HUES64 (cell line): ENCODE results near the gene KCNK10.

ENCODE experiments used
- H3K27ac ChIP-seq: 2 replicates; pipeline ENCODE4 v1.7.0; 2013; ENCODE audit warnings: low read depth, low read length, inconsistent platforms
- H3K27me3 ChIP-seq: 2 replicates; pipeline ENCODE4 v1.6.1; 2013; ENCODE audit warnings: mild to moderate bottlenecking, low read length; ENCODE audit not compliant: insufficient read depth
- H3K36me3 ChIP-seq: 2 replicates; pipeline ENCODE4 v1.6.1; 2013; ENCODE audit warnings: mild to moderate bottlenecking, low read length; ENCODE audit not compliant: insufficient read depth
- H3K4me1 ChIP-seq: 2 replicates; pipeline ENCODE4 v1.6.1; 2013; ENCODE audit warnings: mild to moderate bottlenecking, low read length, moderate library complexity; ENCODE audit not compliant: insufficient read depth
- H3K4me3 ChIP-seq: 2 replicates; pipeline ENCODE4 v1.5.1; 2013; ENCODE audit warnings: mild to moderate bottlenecking, low read length, moderate library complexity
- H3K9ac ChIP-seq: 2 replicates; pipeline ENCODE4 v1.6.1; 2013; ENCODE audit warnings: mild to moderate bottlenecking, low read depth, low read length
- H3K9me3 ChIP-seq: 2 replicates; pipeline ENCODE4 v1.6.1; 2013; ENCODE audit warnings: low read depth, low read length; ENCODE audit not compliant: insufficient read depth
- WGBS: fragments of 150-250, 120-280 bp; methylation state at CpG from one replicate; pipeline ENCODE4 v1.1.7; 2013; ENCODE audit warnings: missing lambda C conversion rate; 5-methylcytosine and 5-hydroxymethylcytosine counted together

The KCNK10 gene

GRCh38 chr14:88297306-88297705 lies 25.8 kb downstream of the KCNK10 start:
- no peaks in the 10 kb centered on the region for H3K27me3 ChIP-seq
- H3K36me3 ChIP-seq: no peaks in the 10 kb centered on the region
- H3K4me1 ChIP-seq: no peaks in the 10 kb centered on the region
- WGBS: 86% methylated on average over 5 of the region's 5 CpGs
- no peak overlapping the region for H3K9ac ChIP-seq
- no peak overlapping the region for H3K27ac ChIP-seq
- H3K9me3 ChIP-seq: no peaks in the 10 kb centered on the region
- no peak overlapping the region for H3K4me3 ChIP-seq

- H3K9ac ChIP-seq: no peak overlapping the region
- no peaks in the 10 kb centered on the region for H3K9me3 ChIP-seq
- no peaks in the 10 kb centered on the region for H3K27me3 ChIP-seq
- H3K36me3 ChIP-seq: no peaks in the 10 kb centered on the region
- H3K27ac ChIP-seq: no peak overlapping the region
- no peaks in the 10 kb centered on the region for H3K4me1 ChIP-seq
- no peak overlapping the region for H3K4me3 ChIP-seq
- WGBS: 92% methylated on average over 3 of the region's 4 CpGs
Measured at GRCh38 chr14:88296351-88296750, 26.7 kb downstream of the KCNK10 start.

- no peaks in the 10 kb centered on the region for H3K27me3 ChIP-seq
- H3K36me3 ChIP-seq: no peaks in the 10 kb centered on the region
- WGBS: 94% methylated on average over 3 of the region's 3 CpGs
- no peak overlapping the region for H3K4me3 ChIP-seq
- no peaks in the 10 kb centered on the region for H3K4me1 ChIP-seq
- H3K27ac ChIP-seq: no peak overlapping the region
- no peak overlapping the region for H3K9ac ChIP-seq
- H3K9me3 ChIP-seq: no peaks in the 10 kb centered on the region
Measured at GRCh38 chr14:88289996-88290395, 33.1 kb downstream of the KCNK10 start.

GRCh38 chr14:88289234-88289633 lies 33.8 kb downstream of the KCNK10 start:
- H3K9ac ChIP-seq: no peak overlapping the region
- no peaks in the 10 kb centered on the region for H3K36me3 ChIP-seq
- H3K4me1 ChIP-seq: no peaks in the 10 kb centered on the region
- H3K27ac ChIP-seq: no peak overlapping the region
- H3K9me3 ChIP-seq: no peaks in the 10 kb centered on the region
- H3K4me3 ChIP-seq: no peak overlapping the region
- H3K27me3 ChIP-seq: no peaks in the 10 kb centered on the region

GRCh38 chr14:88286309-88286708 lies 36.8 kb downstream of the KCNK10 start:
- no peaks in the 10 kb centered on the region for H3K36me3 ChIP-seq
- H3K4me1 ChIP-seq: no peaks in the 10 kb centered on the region
- no peak overlapping the region for H3K4me3 ChIP-seq
- no peaks in the 10 kb centered on the region for H3K9me3 ChIP-seq
- WGBS: 75% methylated on average over 1 of the region's 1 CpG
- H3K27me3 ChIP-seq: no peaks in the 10 kb centered on the region
- H3K27ac ChIP-seq: no peak overlapping the region
- no peak overlapping the region for H3K9ac ChIP-seq

GRCh38 chr14:88281447-88281846 lies 41.6 kb downstream of the KCNK10 start:
- H3K27me3 ChIP-seq: no peaks in the 10 kb centered on the region
- H3K9me3 ChIP-seq: no peaks in the 10 kb centered on the region
- no peaks in the 10 kb centered on the region for H3K4me1 ChIP-seq
- no peak overlapping the region for H3K27ac ChIP-seq
- H3K4me3 ChIP-seq: no peak overlapping the region
- no peaks in the 10 kb centered on the region for H3K36me3 ChIP-seq
- 94% methylated on average over 3 of the region's 3 CpGs for WGBS
- H3K9ac ChIP-seq: no peak overlapping the region

- Histone ChIP-seq H3K27ac (no peak overlapping the region), H3K4me3 (no peak overlapping the region), H3K9ac (no peak overlapping the region), H3K36me3 (no peaks in the 10 kb centered on the region), H3K4me1 (no peaks in the 10 kb centered on the region), H3K9me3 (no peaks in the 10 kb centered on the region), H3K27me3 (no peaks in the 10 kb centered on the region)
- WGBS: 93% methylated on average over 1 of the region's 3 CpGs
Measured at GRCh38 chr14:88276923-88277596, 46.0 kb downstream of the KCNK10 start.

GRCh38 chr14:88272390-88273269 lies 50.4 kb downstream of the KCNK10 start:
- H3K9me3 ChIP-seq: no peaks in the 10 kb centered on the region
- H3K36me3 ChIP-seq: no peaks in the 10 kb centered on the region
- 89% methylated on average over 10 of the region's 10 CpGs for WGBS
- H3K4me3 ChIP-seq: no peak overlapping the region
- no peaks in the 10 kb centered on the region for H3K27me3 ChIP-seq
- H3K4me1 ChIP-seq: peaks cover 5% of the 10 kb centered on the region; the same call in 1 of the 2 replicates
- no peak overlapping the region for H3K27ac ChIP-seq
- no peak overlapping the region for H3K9ac ChIP-seq

GRCh38 chr14:88271205-88271604 lies 51.9 kb downstream of the KCNK10 start:
- Histone ChIP-seq H3K4me1 (peaks cover 5% of the 10 kb centered on the region; the same call in 1 of the 2 replicates), H3K36me3 (no peaks in the 10 kb centered on the region), H3K9me3 (no peaks in the 10 kb centered on the region), H3K27ac (no peak overlapping the region), H3K4me3 (no peak overlapping the region), H3K9ac (no peak overlapping the region), H3K27me3 (no peaks in the 10 kb centered on the region)
- 99% methylated on average over 2 of the region's 2 CpGs for WGBS

GRCh38 chr14:88270776-88271175 lies 52.3 kb downstream of the KCNK10 start:
- H3K9ac ChIP-seq: no peak overlapping the region
- 68% methylated on average over 6 of the region's 6 CpGs for WGBS
- H3K4me1 ChIP-seq: peaks cover 5% of the 10 kb centered on the region; the same call in 1 of the 2 replicates
- no peak overlapping the region for H3K4me3 ChIP-seq
- H3K27me3 ChIP-seq: no peaks in the 10 kb centered on the region
- no peak overlapping the region for H3K27ac ChIP-seq
- no peaks in the 10 kb centered on the region for H3K9me3 ChIP-seq
- H3K36me3 ChIP-seq: no peaks in the 10 kb centered on the region

- H3K9me3 ChIP-seq: no peaks in the 10 kb centered on the region
- H3K4me1 ChIP-seq: peaks cover 5% of the 10 kb centered on the region; the same call in 1 of the 2 replicates
- 77% methylated on average over 11 of the region's 12 CpGs for WGBS
Measured at GRCh38 chr14:88269806-88270420, 53.2 kb downstream of the KCNK10 start.

More at GRCh38 chr14:88269806-88270420, 53.2 kb downstream of the KCNK10 start:
- Histone ChIP-seq H3K27ac (no peak overlapping the region), H3K9ac (no peak overlapping the region), H3K27me3 (no peaks in the 10 kb centered on the region), H3K36me3 (no peaks in the 10 kb centered on the region), H3K4me3 (no peak overlapping the region)
